HG03135 (cell line): Measurements from ENCODE around the gene MMP19.
"Not testable (repeated sequence)": the region's sequence is repeated elsewhere in the genome, so short reads cannot be mapped to it uniquely, and the experiment has no call there.

Experiments used
- ATAC-seq: cut with Tn5 transposase; IDR thresholded peaks from one replicate; pipeline ENCODE4 v1.9.1; 2021; ENCODE audit warnings: mild to moderate bottlenecking, moderate library complexity; ENCODE audit not compliant: unreplicated experiment

Gene MMP19

DNA sequence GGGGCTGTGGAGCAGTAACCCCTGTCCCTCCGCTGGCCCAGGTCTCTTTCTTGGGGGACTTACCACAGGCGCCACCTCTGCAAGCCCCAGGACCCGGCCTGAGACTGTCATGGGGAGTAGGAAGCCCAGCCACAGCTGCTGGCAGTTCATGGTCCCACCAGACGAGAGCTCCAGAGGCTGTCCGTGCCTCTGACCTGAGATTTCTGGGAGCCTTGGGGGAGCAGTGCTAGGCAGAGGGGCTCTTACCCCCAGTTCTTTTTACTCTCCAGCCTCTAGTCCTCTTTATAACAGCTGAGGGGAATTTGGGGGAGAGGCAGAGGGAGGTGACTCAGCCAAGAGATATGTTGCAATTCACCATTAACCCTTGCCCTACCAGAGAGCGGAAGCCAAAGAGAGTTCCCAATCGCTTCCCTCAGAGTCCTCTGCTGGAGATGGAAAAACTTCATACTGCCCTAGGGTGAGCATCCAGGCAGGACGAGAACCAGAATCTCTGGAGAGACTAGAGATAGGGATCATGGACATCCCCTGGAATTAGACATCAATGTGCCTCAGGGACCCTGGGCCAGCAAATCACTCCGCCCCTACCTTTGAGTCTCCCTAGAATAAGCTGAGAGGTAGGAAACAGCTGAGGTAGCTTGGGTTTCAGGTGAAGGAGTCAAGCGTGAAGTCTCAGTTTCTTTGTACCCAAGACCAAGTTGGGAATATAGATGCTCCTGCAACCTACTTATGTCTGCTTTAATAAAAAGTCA lies at the start of gene MMP19:
TSS of gene MMP19 (minus strand) at position 256 of the 749 bp plus-strand sequence. CDS start at position 150, 106 bp downstream.
- ATAC-seq = no peak

DNA sequence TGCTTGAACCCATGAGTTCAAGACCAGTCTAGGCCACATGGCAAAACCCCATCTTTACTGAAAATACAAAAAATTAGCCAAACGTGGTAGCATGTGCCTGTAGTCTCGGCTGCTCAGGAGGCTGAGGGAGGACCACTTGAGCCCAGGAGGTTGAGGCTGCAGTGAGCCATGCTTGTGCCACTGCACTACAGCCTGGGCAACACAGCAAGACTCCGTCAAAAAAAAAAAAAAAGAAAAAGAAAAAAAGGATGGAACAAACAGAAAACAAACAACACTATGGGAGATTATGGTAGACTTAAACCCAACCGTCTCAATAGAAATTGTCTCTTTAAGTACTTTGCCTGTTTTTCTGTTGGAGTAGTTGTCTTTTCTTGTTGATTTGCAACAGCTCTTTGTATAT lies 48.6 kb upstream of the MMP19 start:
- ATAC-seq = no peak

GRCh38 chr12:55885113-55885512 lies 42.4 kb upstream of the MMP19 start:
- ATAC-seq = no peak

GRCh38 chr12:55877824-55878223 lies 35.1 kb upstream of the MMP19 start:
- ATAC-seq = no peak

DNA sequence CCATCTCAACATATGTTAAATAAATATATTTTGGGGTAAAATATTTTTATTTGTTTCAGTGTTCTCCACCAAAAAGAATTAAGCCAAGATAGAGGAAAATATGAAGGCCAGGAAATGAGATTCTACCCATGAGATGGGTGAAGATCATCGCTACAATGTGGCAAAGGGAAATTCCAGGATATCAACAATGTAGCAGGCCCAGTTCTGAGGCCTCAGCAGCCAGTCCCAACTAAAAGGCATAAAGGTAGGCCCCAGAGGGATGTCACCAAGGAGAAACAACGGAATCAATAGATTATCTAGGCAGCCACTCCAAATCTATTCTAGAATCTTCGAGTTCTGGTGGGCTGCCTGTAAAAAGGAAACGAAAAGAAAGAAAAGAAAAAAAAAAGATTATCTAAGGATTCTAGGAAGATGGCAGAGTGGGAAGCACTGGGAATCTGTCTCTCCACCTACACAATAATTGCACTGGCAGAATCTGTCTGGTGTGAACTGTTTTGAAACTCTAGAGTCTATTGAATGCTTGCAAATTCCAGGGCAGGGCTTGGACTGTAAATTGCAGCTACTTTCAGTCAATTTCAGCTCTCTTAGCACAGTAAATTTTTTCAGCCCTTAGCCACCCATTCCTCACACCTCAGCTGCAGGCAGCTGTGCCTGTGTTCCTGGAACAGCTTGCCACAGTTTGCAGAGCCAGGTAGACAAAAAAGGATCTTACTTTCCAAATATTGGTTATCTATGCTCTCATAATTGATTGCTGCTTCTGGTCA lies 33.1 kb upstream of the MMP19 start:
- ATAC-seq = no peak

DNA sequence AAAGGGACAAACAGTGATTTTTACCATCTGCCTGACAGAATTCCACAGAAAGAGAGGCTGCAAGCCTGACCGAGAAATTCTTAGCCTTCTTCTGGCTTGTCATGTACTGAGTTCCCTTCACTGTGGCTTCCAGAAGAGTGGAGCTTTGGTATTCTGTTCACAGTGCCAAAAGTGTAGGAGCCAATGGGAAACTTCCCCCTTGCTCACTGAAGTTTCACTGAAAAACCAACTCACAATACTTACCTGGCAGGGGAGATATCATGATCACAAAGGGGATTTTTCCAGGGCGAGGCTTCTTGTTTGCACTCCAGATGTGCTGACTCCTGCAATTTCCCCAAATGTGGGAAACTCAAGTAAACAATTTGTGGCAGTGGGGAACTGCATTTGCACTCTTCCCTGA lies 31.7 kb upstream of the MMP19 start:
- ATAC-seq = no peak

DNA sequence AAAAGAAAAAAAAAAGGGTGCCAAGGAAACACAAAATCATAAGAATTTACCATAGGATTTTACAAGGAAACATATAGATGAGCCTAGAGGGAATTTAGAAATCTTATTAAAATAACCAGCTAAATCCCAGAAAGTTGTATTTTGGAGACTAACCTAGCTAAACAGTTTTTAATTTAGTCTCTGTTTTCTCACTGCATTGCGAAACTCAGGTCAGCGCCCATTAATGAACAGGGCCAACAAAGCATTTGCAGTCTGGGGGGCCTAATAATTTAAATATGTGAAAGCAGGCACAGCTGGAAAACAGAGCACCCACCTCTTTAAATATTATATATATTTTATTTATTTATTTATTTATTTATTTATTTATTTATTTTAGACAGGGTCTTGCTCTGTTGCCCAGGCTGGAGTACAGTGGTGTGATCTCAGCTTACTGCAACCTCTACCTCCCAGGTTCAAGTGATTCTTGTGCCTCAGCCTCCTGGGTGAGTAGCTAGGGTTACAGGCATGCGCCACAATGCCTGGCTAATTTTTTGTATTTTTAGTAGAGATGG lies 23.8 kb upstream of the MMP19 start:
- ATAC-seq = not testable (repeated sequence)

- ATAC-seq = no peak
These were observed 22.6 kb upstream of the MMP19 start for GRCh38 chr12:55865327-55865726.

DNA sequence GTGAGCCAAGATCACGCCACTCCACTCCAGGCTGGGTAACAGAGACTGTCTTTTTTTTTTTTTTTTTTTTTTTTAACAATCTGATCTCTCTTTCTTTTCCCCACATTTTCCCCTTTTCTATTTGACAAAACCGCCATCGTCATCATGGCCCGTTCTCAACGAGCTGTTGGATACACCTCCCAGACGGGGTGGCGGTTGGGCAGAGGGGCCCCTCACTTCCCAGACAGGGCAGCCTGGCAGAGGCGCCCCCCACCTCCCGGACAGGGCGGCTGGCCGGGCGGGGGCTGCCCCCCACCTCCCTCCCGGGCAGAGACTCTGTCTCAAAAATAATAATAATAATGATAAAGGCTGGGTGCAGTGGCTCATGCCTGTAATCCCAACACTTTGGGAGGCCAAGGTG lies 20.2 kb upstream of the MMP19 start:
- ATAC-seq = not testable (repeated sequence)

- no peak for ATAC-seq
These were observed 19.6 kb upstream of the MMP19 start for GRCh38 chr12:55862286-55862685.

- no peak for ATAC-seq
These were observed 19.1 kb upstream of the MMP19 start for GRCh38 chr12:55861871-55862270.

GRCh38 chr12:55861396-55861795 lies 18.7 kb upstream of the MMP19 start:
- ATAC-seq = no peak

GRCh38 chr12:55852740-55853139 lies 10.0 kb upstream of the MMP19 start:
- ATAC-seq = no peak

DNA sequence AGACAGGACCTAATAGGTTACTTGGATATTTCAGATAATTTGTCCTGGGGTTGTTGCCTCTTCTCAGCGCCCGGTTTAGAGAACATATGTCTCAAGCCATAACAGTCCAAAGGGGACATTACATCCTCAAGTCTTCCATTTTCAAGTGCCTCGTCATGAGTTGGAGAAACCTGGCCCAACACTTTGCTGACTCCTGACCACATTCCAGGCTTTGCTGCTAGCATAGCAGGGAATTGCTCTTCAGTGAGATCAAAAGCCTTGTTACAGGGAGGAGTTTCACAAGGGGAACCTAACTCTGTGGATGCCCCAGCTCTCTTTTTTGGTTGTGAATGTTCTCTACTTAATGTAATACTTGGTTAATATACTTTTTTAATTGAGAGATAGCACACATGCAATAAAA lies 8.2 kb upstream of the MMP19 start:
- no peak for ATAC-seq

- no peak for ATAC-seq
These were observed 7.7 kb upstream of the MMP19 start for GRCh38 chr12:55850401-55850800.

GRCh38 chr12:55849616-55850343 lies 7.0 kb upstream of the MMP19 start:
- ATAC-seq = no peak

GRCh38 chr12:55847603-55848291 lies 5.0 kb upstream of the MMP19 start:
- ATAC-seq = no peak

DNA sequence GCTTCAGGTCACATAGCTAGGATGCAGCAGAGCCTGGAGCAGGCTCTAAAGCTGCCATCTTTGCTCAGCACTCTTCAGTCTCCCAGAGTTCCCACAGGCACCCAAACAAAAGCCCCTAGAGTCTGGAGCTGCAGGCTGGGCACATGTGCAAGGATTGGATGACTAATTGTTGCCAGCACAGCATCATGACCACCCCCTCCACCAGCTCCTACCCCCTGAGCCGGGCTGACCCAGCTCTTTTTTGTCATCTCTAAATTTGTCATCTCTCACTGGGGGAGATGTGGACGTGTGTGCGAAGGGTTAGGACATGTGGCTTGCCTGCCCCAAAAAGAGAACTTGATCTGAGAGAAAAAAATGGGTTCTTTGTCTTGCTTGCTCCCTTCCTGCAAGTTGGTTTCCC lies 4.3 kb upstream of the MMP19 start:
- ATAC-seq = no peak

DNA sequence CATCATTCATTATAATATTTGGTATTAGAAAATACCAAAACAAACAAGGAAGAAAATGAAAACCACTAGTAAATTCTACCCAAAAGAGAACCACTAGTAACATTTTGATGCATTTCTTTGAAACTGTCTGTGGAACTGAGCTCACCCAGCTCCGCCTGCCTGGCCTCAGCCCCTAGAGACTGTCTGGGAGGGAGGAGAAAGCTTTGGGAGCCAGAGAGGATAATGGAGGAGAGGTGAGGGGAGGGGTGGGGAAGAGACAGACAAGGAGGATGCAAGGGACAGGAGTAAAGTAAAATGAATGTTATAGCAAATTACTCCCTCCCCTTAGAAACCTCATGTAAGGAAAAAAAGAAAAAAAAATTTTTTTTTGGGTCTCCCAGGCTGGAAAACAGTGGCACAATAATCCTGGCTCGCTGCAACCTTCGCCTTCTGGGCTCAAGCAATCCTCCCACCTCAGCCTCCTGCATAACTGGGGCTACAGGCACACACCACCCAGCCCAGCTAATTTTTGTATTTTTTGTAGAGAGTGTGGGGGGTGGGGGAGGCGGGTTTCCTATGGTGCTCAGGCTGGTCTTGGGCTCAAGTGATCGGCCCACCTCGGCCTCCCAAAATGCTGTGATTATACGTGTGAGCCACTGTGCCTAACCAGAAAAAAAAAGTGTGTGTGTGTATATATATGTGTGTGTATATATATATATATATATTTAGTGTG lies 3.2 kb upstream of the MMP19 start:
- no peak for ATAC-seq

- no peak for ATAC-seq
These were observed 2.6 kb upstream of the MMP19 start for GRCh38 chr12:55845361-55845760.
